Measurements from ENCODE around the gene AGPAT3.

GRCh38 chr21:43876605-43877004 is 11.6 kb downstream of the AGPAT3 start:
- TF ChIP-seq TFCP2L1 (CRISPR knock-in tag; IDR thresholded peaks at IDR 0.05) (no peak), RCOR1 (IDR thresholded peaks at IDR 0.05; ENCODE audit: low read depth, low read length) (no peak), KDM1A (IDR thresholded peaks at IDR 0.05; ENCODE audit: low read depth) (no peak), BHLHE40 (IDR thresholded peaks at IDR 0.05; ENCODE audit: low read depth, low read length) (no peak)
